Measurements from ENCODE around the gene ST7.

The ST7 gene

DNA sequence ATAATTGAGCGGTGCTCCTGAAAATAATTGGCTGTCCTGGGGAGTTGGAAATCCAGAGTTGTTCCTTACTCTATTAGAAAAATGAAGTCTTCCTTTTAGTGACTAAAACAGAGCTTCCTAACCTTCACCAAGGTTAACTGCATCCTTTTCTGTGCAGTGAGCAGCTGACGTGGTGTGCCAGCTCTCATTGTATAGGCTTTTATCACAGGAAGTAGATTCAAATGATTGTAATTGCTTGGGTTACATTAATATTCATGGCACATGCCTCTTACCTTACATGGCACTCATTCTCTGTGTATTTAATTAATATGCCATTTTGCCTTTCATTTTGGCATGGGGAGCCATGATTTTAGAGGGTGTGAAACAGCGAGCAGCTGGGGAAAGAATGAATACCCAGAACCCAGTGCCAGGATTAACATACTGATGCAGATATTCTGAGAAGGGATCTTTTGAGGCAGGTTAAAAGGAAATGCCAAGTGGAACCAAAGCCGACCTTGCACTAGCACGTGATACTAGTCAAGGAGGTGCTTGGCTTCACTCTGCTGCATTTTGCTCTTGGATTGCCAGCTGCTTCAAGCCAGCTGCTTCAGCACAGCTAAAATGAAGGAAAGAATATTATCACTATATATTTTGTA is 115.3 kb downstream of the ST7 start:
- H3K4me3 ChIP-seq (ENCODE audit: low read depth, low read length): peak overlapping the region; percentile 13
- TF ChIP-seq, protein P1, sequence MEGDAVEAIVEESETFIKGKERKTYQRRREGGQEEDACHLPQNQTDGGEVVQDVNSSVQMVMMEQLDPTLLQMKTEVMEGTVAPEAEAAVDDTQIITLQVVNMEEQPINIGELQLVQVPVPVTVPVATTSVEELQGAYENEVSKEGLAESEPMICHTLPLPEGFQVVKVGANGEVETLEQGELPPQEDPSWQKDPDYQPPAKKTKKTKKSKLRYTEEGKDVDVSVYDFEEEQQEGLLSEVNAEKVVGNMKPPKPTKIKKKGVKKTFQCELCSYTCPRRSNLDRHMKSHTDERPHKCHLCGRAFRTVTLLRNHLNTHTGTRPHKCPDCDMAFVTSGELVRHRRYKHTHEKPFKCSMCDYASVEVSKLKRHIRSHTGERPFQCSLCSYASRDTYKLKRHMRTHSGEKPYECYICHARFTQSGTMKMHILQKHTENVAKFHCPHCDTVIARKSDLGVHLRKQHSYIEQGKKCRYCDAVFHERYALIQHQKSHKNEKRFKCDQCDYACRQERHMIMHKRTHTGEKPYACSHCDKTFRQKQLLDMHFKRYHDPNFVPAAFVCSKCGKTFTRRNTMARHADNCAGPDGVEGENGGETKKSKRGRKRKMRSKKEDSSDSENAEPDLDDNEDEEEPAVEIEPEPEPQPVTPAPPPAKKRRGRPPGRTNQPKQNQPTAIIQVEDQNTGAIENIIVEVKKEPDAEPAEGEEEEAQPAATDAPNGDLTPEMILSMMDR (IDR thresholded peaks at IDR 0.05; ENCODE audit: low read depth, low read length): no peak

GRCh38 chr7:117069379-117069778 is 116.1 kb downstream of the ST7 start:
- TF ChIP-seq, protein P1 (IDR thresholded peaks at IDR 0.05; ENCODE audit: low read depth, low read length): no peak

More for the DNA sequence above, 115.3 kb downstream of the ST7 start:
- Histone ChIP-seq H3K27me3 (no peaks in the 10 kb centered on the region), H3K36me3 (no peaks in the 10 kb centered on the region), H3K4me1 (peaks cover 36% of the 10 kb centered on the region), H3K9me3 (no peaks in the 10 kb centered on the region)
- DNase-seq: peak; percentile 26

DNA sequence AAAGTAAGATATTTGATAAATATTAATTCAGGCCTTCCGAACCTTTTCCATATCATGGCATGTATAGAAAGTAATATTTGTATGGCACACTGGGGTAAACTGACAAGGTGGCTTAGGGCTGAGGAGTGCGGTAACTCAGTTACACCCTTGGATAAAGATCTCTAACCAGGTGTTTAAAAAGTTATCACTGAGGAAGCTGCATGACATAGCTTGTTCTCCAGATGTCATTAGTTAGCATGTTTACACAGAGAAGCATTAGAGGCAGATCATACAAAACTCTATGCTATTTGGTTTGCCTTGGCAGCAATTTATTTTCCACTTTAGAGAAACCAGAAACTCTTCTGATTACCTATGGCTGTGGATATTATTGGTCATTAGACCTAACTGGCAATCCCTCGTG is 118.2 kb downstream of the ST7 start:
- DNase-seq: no peak
- Histone ChIP-seq H3K4me1 (peaks cover 36% of the 10 kb centered on the region), H3K27me3 (no peaks in the 10 kb centered on the region), H3K36me3 (no peaks in the 10 kb centered on the region), H3K4me3 (ENCODE audit: low read depth, low read length) (no peak overlapping the region), H3K9me3 (no peaks in the 10 kb centered on the region)
- TF ChIP-seq, protein P1 (IDR thresholded peaks at IDR 0.05; ENCODE audit: low read depth, low read length): no peak

More at GRCh38 chr7:117069379-117069778, 116.1 kb downstream of the ST7 start:
- H3K36me3 ChIP-seq: no peaks in the 10 kb centered on the region
- H3K4me1 ChIP-seq: peaks cover 36% of the 10 kb centered on the region
- no peak for DNase-seq
- no peaks in the 10 kb centered on the region for H3K27me3 ChIP-seq
- H3K9me3 ChIP-seq: no peaks in the 10 kb centered on the region
- H3K4me3 ChIP-seq (ENCODE audit: low read depth, low read length): no peak overlapping the region; the same call in 1 of the 2 replicates

- TF ChIP-seq, protein P1 (IDR thresholded peaks at IDR 0.05; ENCODE audit: low read depth, low read length): no peak
- Histone ChIP-seq H3K36me3 (no peaks in the 10 kb centered on the region), H3K4me3 (ENCODE audit: low read depth, low read length) (peak overlapping the region; percentile 13; the same call in 1 of the 2 replicates), H3K4me1 (peaks cover 36% of the 10 kb centered on the region), H3K9me3 (no peaks in the 10 kb centered on the region), H3K27me3 (no peaks in the 10 kb centered on the region)
- peak; percentile 48 for DNase-seq
These were observed 119.4 kb downstream of the ST7 start for GRCh38 chr7:117072620-117073118.

GRCh38 chr7:117074378-117074777 is 121.1 kb downstream of the ST7 start:
- no peaks in the 10 kb centered on the region for H3K9me3 ChIP-seq
- H3K4me3 ChIP-seq (ENCODE audit: low read depth, low read length): no peak overlapping the region
- H3K27me3 ChIP-seq: no peaks in the 10 kb centered on the region
- TF ChIP-seq, protein P1 (IDR thresholded peaks at IDR 0.05; ENCODE audit: low read depth, low read length): no peak
- no peaks in the 10 kb centered on the region for H3K36me3 ChIP-seq
- DNase-seq: no peak
- H3K4me1 ChIP-seq: peaks cover 32% of the 10 kb centered on the region

DNA sequence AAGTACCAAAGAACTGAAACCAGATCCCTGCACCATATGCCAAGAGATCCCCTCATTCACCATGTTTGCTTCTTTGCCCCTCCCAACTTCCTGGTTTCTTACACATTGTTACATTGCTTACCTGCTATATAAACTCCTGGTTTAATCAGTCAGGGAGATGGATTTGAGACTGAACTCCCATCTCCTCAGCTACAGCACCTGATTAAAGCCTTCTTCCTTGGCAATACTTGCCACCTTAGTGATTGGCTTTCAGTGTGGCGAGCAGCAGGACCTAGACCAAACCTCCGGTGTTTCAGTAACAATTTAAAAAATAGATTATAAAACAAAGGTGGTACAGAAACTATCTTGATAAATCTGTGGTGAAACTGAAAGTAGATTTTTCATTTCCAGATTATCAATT is 122.6 kb downstream of the ST7 start:
- H3K4me1 ChIP-seq: peaks cover 23% of the 10 kb centered on the region
- no peak for DNase-seq
- H3K36me3 ChIP-seq: no peaks in the 10 kb centered on the region
- H3K4me3 ChIP-seq (ENCODE audit: low read depth, low read length): no peak overlapping the region
- TF ChIP-seq, protein P1 (IDR thresholded peaks at IDR 0.05; ENCODE audit: low read depth, low read length): no peak
- no peaks in the 10 kb centered on the region for H3K9me3 ChIP-seq
- no peaks in the 10 kb centered on the region for H3K27me3 ChIP-seq

All from BE2C (cell line).